NB4 (cell line): ENCODE measurements around the gene HECTD4.

ENCODE experiments used
- MYC ChIP-seq: IDR thresholded peaks from 2 replicates; pipeline ENCODE4 v1.6.1; 2011; ENCODE audit warnings: low read depth, low read length
- POLR2A ChIP-seq: IDR thresholded peaks from 2 replicates; pipeline ENCODE4 v1.6.1; 2011; ENCODE audit warnings: mild to moderate bottlenecking; ENCODE audit not compliant: insufficient read length; ENCODE audit errors: extremely low read depth
- TF ChIP-seq, protein P1 (sequence below): IDR thresholded peaks from 2 replicates; pipeline ENCODE4 v1.6.1; 2011; ENCODE audit warnings: low read depth, low read length
- TF ChIP-seq, protein P2 (sequence below): IDR thresholded peaks from one replicate; pipeline ENCODE4 v1.5.1; 2012; ENCODE audit warnings: low read depth, low read length

DNA sequence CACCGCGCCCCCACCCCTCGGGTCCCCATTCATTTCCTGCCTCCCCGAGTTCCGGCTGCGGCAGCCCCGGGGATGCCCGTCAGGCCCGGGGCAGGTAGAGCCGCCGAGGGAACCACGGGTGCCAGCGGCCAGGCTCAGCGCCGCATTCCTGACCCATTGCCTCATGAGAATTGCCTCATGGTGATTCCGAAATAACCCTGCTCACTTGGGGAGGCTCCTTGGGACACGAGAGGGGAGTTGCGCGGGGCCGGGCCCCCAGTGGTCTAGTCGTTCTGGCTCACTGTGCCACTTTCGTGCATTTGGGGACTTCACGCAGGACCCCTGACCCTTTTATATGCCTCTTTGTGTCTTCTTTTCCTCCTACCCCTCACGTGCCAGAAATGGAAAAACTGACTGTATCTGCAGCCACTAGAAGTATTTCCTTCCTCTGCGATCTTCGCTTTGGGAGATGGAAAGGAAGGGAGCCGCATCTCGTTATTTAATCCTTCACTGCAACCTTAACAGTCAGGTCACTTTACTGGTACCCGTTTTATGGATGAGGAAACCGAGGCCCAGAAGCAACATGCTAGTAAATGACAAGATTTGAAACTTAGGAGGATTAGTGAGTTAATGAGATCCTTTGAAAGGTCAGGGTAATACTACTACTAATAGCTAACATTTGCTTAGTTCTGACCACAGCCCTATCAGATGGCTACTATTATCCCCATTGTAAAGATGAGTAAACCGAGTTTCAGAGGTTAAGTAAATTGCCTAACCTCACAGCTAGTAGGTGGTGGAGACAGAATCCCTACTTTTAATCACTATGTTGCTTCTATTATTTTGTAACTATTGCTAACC, 37.3 kb upstream of the HECTD4 start:
- TF ChIP-seq, protein P1, sequence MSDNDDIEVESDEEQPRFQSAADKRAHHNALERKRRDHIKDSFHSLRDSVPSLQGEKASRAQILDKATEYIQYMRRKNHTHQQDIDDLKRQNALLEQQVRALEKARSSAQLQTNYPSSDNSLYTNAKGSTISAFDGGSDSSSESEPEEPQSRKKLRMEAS = no peak
- TF ChIP-seq, protein P2, sequence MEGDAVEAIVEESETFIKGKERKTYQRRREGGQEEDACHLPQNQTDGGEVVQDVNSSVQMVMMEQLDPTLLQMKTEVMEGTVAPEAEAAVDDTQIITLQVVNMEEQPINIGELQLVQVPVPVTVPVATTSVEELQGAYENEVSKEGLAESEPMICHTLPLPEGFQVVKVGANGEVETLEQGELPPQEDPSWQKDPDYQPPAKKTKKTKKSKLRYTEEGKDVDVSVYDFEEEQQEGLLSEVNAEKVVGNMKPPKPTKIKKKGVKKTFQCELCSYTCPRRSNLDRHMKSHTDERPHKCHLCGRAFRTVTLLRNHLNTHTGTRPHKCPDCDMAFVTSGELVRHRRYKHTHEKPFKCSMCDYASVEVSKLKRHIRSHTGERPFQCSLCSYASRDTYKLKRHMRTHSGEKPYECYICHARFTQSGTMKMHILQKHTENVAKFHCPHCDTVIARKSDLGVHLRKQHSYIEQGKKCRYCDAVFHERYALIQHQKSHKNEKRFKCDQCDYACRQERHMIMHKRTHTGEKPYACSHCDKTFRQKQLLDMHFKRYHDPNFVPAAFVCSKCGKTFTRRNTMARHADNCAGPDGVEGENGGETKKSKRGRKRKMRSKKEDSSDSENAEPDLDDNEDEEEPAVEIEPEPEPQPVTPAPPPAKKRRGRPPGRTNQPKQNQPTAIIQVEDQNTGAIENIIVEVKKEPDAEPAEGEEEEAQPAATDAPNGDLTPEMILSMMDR = no peak
- no peak for TF ChIP-seq POLR2A
- TF ChIP-seq MYC = peak; percentile 32; the same call in 1 of the 2 replicates
